Measurements from ENCODE around the gene AMIGO2. TPM values are rescaled to one million over a fixed set of nuclear protein-coding genes. Genes with fewer than 3 reads are reported as not detected.

The AMIGO2 gene
- total RNA-seq, 1 experiment from 2014 or later, result 8.6 TPM

GRCh38 chr12:47038270-47038748, 41.5 kb downstream of the AMIGO2 start:
- WGBS (ENCODE audit: extremely low coverage, insufficient read length, low lambda C conversion rate), result no CpG with 5 or more reads among the region's 1 CpG
- Mint-ChIP-seq H3K9me3 (peaks cover 0 to 2% of the 10 kb centered on the region in 2 experiments; a peak in 1 of 5 replicates), H3K27me3 (ENCODE audit: low read depth) (no peaks in the 10 kb centered on the region), H3K27ac (0 out of 7 replicates have a peak overlapping the region, but pooled peaks of 1 of the 3 experiments have one; percentile 61), H3K4me1 (peaks cover 21 to 22% of the 10 kb centered on the region in 2 experiments), H3K4me3 (no peak overlapping the region), H3K36me3 (ENCODE audit: insufficient read depth in 1 of 3, low read depth in 3 of 3) (no peaks in the 10 kb centered on the region; a peak in 1 of 7 replicates)
- Histone ChIP-seq H3K27ac (ENCODE audit: insufficient read length, low read depth, low read length) (no peak overlapping the region), H3K23ac (ENCODE audit: insufficient read length, low read depth, low read length) (no peak overlapping the region), H3K14ac (ENCODE audit: insufficient read depth, low read length) (no peak overlapping the region), H3K56ac (ENCODE audit: insufficient read length, low read depth, low read length) (no peak overlapping the region), H3K9ac (ENCODE audit: extremely low read depth, insufficient read length, low read length) (no peak overlapping the region), H2BK20ac (ENCODE audit: low read depth, low read length, poor library complexity, severe bottlenecking) (no peak overlapping the region), H4K8ac (replicated peaks; ENCODE audit: insufficient read length, low read depth, low read length) (no peak overlapping the region), H3K23me2 (ENCODE audit: insufficient read length, low read depth, low read length, poor library complexity, severe bottlenecking) (no peaks in the 10 kb centered on the region), H3K79me1 (ENCODE audit: insufficient read depth, low read depth, low read length, poor library complexity, severe bottlenecking) (no peaks in the 10 kb centered on the region), H4K91ac (ENCODE audit: insufficient read length, low read depth, low read length) (no peak overlapping the region), H2AFZ (ENCODE audit: low read length) (no peak overlapping the region), H2BK15ac (ENCODE audit: low read depth, low read length) (no peak overlapping the region), H4K5ac (ENCODE audit: insufficient read length, low read depth, low read length) (no peak overlapping the region), H3T11ph (ENCODE audit: low read length) (no peak overlapping the region), H3K18ac (ENCODE audit: insufficient read length, low read depth, low read length) (no peak overlapping the region), H3K4ac (ENCODE audit: low read depth, low read length) (no peak overlapping the region), H3K9me3 (ENCODE audit: control insufficient read depth, low read depth, low read length) (no peaks in the 10 kb centered on the region), H2BK5ac (ENCODE audit: insufficient read length, low read length) (no peak overlapping the region), H3K4me1 (ENCODE audit: insufficient read depth, low read length) (no peaks in the 10 kb centered on the region; the same call in 1 of the 2 replicates), H3K79me2 (ENCODE audit: insufficient read depth, low read length) (no peaks in the 10 kb centered on the region), H2BK120ac (ENCODE audit: low read depth, low read length, poor library complexity, severe bottlenecking) (no peak overlapping the region), H3K4me2 (ENCODE audit: insufficient read depth, insufficient read length, low read length) (no peak overlapping the region), H3K27me3 (ENCODE audit: insufficient read depth, low read length) (no peaks in the 10 kb centered on the region), H4K20me1 (ENCODE audit: control insufficient read depth, insufficient read depth, insufficient read length) (no peaks in the 10 kb centered on the region), H2BK12ac (ENCODE audit: insufficient read length, low read depth, low read length) (no peak overlapping the region), H2AK5ac (ENCODE audit: insufficient read length, low read length) (no peak overlapping the region)
- no peak for TF ChIP-seq CTCF (conservative IDR thresholded peaks at IDR 0.05)
- no peak for DNase-seq
